NT2/D1 (cell line): ENCODE data around the gene MLLT3.

ENCODE experiments used
- SUZ12 ChIP-seq: IDR thresholded peaks from 2 replicates; pipeline ENCODE4 v1.6.1; 2011; ENCODE audit not compliant: insufficient read length, insufficient read depth; ENCODE audit errors: extremely low read depth
- YY1 ChIP-seq: IDR thresholded peaks from 2 replicates; pipeline ENCODE4 v1.6.1; 2011; ENCODE audit not compliant: insufficient read length, insufficient read depth
- ZNF274 ChIP-seq: IDR thresholded peaks from 2 replicates; pipeline ENCODE4 v1.6.1; 2011; ENCODE audit warnings: mild to moderate bottlenecking, low read depth, low read length

DNA sequence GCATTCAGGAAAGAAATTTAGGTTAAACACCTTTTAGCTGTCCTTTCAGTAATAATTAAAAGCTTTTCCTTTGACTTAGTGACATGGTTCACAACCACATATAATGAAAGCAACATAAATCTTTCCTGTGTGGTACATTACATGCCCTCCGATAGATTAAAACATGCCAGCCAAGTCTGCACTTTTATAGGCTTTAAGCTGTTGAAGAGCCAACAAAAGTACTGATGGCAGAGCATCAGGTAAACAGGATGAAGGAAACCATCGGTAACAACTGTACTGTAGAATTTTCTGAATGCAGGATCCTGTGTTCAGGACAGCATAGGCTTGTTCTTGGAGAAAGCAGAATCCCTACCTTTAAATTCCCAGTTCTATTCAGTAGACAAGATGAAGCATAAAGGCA is 226.6 kb downstream of the MLLT3 start:
- TF ChIP-seq YY1: no peak
- no peak for TF ChIP-seq ZNF274
- no peak for TF ChIP-seq SUZ12
